ENCODE measurements around the gene CNOT10.

CNOT10 gene

GRCh38 chr3:32818970-32819511, 134.1 kb downstream of the CNOT10 start:
- DNase-seq: no peak

- DNase-seq: no peak
Measured at GRCh38 chr3:32819551-32820348, 134.8 kb downstream of the CNOT10 start.

- no peak for DNase-seq
Measured at GRCh38 chr3:32820430-32820829, 135.4 kb downstream of the CNOT10 start.

GRCh38 chr3:32820971-32821685, 136.1 kb downstream of the CNOT10 start:
- no peak for DNase-seq

- no peak for DNase-seq
Measured at GRCh38 chr3:32821686-32822296, 136.8 kb downstream of the CNOT10 start.

GRCh38 chr3:32822609-32823498, 137.9 kb downstream of the CNOT10 start:
- DNase-seq: no peak
